HG03135 (cell line): ENCODE results near the gene ZFAND3.

ENCODE experiments used
- ATAC-seq: cut with Tn5 transposase; IDR thresholded peaks from one replicate; pipeline ENCODE4 v1.9.1; 2021; ENCODE audit warnings: mild to moderate bottlenecking, moderate library complexity; ENCODE audit not compliant: unreplicated experiment

ZFAND3 gene

GRCh38 chr6:37965964-37966676, 146.6 kb downstream of the ZFAND3 start:
- no peak for ATAC-seq

- no peak for ATAC-seq
These were observed 147.3 kb downstream of the ZFAND3 start for GRCh38 chr6:37966801-37967200.

GRCh38 chr6:37967651-37968050, 148.1 kb downstream of the ZFAND3 start:
- ATAC-seq: no peak

- no peak for ATAC-seq
These were observed 151.7 kb downstream of the ZFAND3 start for GRCh38 chr6:37971266-37971665.

- no peak for ATAC-seq
These were observed 152.3 kb downstream of the ZFAND3 start for GRCh38 chr6:37971711-37972390.

- no peak for ATAC-seq
These were observed 153.6 kb downstream of the ZFAND3 start for GRCh38 chr6:37972994-37973757.

- no peak for ATAC-seq
These were observed 154.9 kb downstream of the ZFAND3 start for GRCh38 chr6:37974381-37974780.

- no peak for ATAC-seq
These were observed 155.4 kb downstream of the ZFAND3 start for GRCh38 chr6:37974943-37975342.

- no peak for ATAC-seq
These were observed 158.2 kb downstream of the ZFAND3 start for GRCh38 chr6:37977715-37978114.

- no peak for ATAC-seq
These were observed 160.1 kb downstream of the ZFAND3 start for GRCh38 chr6:37979392-37980221.

- ATAC-seq: no peak
These were observed 160.7 kb downstream of the ZFAND3 start for GRCh38 chr6:37980222-37980595.

- no peak for ATAC-seq
These were observed 162.1 kb downstream of the ZFAND3 start for GRCh38 chr6:37981626-37982025.

GRCh38 chr6:37982317-37982716, 162.8 kb downstream of the ZFAND3 start:
- no peak for ATAC-seq

GRCh38 chr6:37983720-37984501, 164.4 kb downstream of the ZFAND3 start:
- no peak for ATAC-seq

GRCh38 chr6:37984578-37984977, 165.1 kb downstream of the ZFAND3 start:
- ATAC-seq: no peak

GRCh38 chr6:37985355-37985754, 165.8 kb downstream of the ZFAND3 start:
- ATAC-seq: no peak

- no peak for ATAC-seq
These were observed 167.5 kb downstream of the ZFAND3 start for GRCh38 chr6:37987018-37987417.

GRCh38 chr6:37987559-37987958, 168.0 kb downstream of the ZFAND3 start:
- ATAC-seq: no peak

- ATAC-seq: no peak
These were observed 168.6 kb downstream of the ZFAND3 start for GRCh38 chr6:37988127-37988526.

- no peak for ATAC-seq
These were observed 169.2 kb downstream of the ZFAND3 start for GRCh38 chr6:37988696-37989095.
